HepG2 (cell line): ENCODE results near the gene TTBK1. TPM values are rescaled to one million over a fixed set of nuclear protein-coding genes. Genes with fewer than 3 reads are reported as not detected.

Experiments
- ATAC-seq: fragments of 200-7000 bp; cut with Tn5 transposase; 3 replicates; pipeline ENCODE4 v1.9.1; 2020; ENCODE audit warnings: mild to moderate bottlenecking, moderate library complexity
- BruUV-seq: library from RNA; stranded (reverse); fragments of 400-500 nt; replicated peaks from 2 replicates; lab custom pipeline; 2021; lab: Mats Ljungman, UMichigan
- CTCF ChIA-PET: fragments of 300-600 bp; formaldehyde crosslinking; extraction: SDS; loops from one replicate; lab custom pipeline; 2021; ENCODE audit warnings: low total read pairs, inconsistent platforms, low intra/inter-chr PET ratio; lab: Yijun Ruan, JAX
- POLR2A ChIA-PET: fragments of 350-600 bp; sonication (Branson Sonifier 250); formaldehyde crosslinking; loops from one replicate; lab custom pipeline; 2020; ENCODE audit warnings: antibody characterized with exemption, inconsistent platforms; lab: Yijun Ruan, JAX
- DNase-seq: peaks from one replicate; pipeline ENCODE4 v3.0.0-alpha.2; 2015; ENCODE audit warnings: low spot score
- FAIRE-seq: peaks from 3 replicates; lab custom pipeline; 2011; peaks lifted over from hg19 to GRCh38; lab: Jason Lieb, UNC
- H2AFZ ChIP-seq: one replicate; pipeline ENCODE4 v1.6.1; 2011; ENCODE audit warnings: low read length, inconsistent platforms
- H3K27ac ChIP-seq: fragments of 300-600 bp; 3 replicates; pipeline ENCODE4 v1.8.0; 2011; ENCODE audit warnings: mixed run types, mild to moderate bottlenecking, mixed read lengths, low read length, inconsistent platforms; ENCODE audit not compliant: insufficient read depth; ENCODE audit errors: extremely low read length
- H3K27me3 ChIP-seq, 2 experiments: fragments of 200-600 bp in 1 of 2; 2 replicates in 1 of 2; 3 replicates in 1 of 2; pipeline versions ENCODE4 v1.6.0 to v1.8.0; 2011; ENCODE audit warnings: low read length in 2 of 2, mild to moderate bottlenecking in 2 of 2, moderate library complexity in 2 of 2, inconsistent platforms in 1 of 2; ENCODE audit not compliant: insufficient read depth in 2 of 2, control insufficient read depth in 1 of 2
- H3K36me3 ChIP-seq, 2 experiments: fragments of 200-600 bp in 1 of 2; replicated peaks in 1 of 2; 2 replicates in 1 of 2; 3 replicates in 1 of 2; pipeline versions ENCODE4 v1.5.1 to v1.8.0; 2011; ENCODE audit warnings: low read length in 2 of 2, inconsistent platforms in 1 of 2; ENCODE audit not compliant: insufficient read depth in 2 of 2, control insufficient read depth in 1 of 2
- H3K4me1 ChIP-seq: 2 replicates; pipeline ENCODE4 v1.5.1; 2012; ENCODE audit warnings: low read length, inconsistent platforms; ENCODE audit not compliant: insufficient read depth
- H3K4me2 ChIP-seq: 2 replicates; pipeline ENCODE4 v1.6.0; 2011; ENCODE audit warnings: low read depth, low read length, inconsistent platforms
- H3K4me3 ChIP-seq, 3 experiments: fragments of 200-600 bp in 1 of 3; sonication (generic), shearing (Covaris generic) in 1 of 3; replicated peaks in 1 of 3; 2 replicates each; pipeline ENCODE4 v1.5.1; 2011 to 2016; ENCODE audit warnings: low read length in 3 of 3, inconsistent platforms in 2 of 3, low read depth in 2 of 3, mild to moderate bottlenecking in 2 of 3, control low read depth in 1 of 3, mixed read lengths in 1 of 3; ENCODE audit not compliant: insufficient read depth in 1 of 3
- H3K79me2 ChIP-seq: one replicate; pipeline ENCODE4 v1.6.1; 2011; ENCODE audit warnings: low read length, inconsistent platforms; ENCODE audit not compliant: insufficient read depth
- H3K9ac ChIP-seq: 2 replicates; pipeline ENCODE4 v1.6.0; 2011; ENCODE audit warnings: mild to moderate bottlenecking, low read depth, low read length, inconsistent platforms; ENCODE audit not compliant: insufficient read depth
- H3K9me3 ChIP-seq: 2 replicates; pipeline ENCODE4 v1.5.1; 2012; ENCODE audit warnings: mild to moderate bottlenecking, low read length
- H4K20me1 ChIP-seq: 2 replicates; pipeline ENCODE4 v1.6.0; 2011; ENCODE audit warnings: inconsistent platforms, mild to moderate bottlenecking, low read length, moderate library complexity; ENCODE audit not compliant: insufficient read depth
- BRD4 ChIP-seq: sonication (generic); formaldehyde crosslinking; IDR thresholded peaks from 2 replicates; pipeline ENCODE4 v1.4.0; 2020; ENCODE audit warnings: missing genetic modification reagents
- BRF2 ChIP-seq: sonication (generic); formaldehyde crosslinking; IDR thresholded peaks from 2 replicates; pipeline ENCODE4 v1.8.1; 2022; ENCODE audit warnings: mild to moderate bottlenecking, missing genetic modification reagents
- CERS6 ChIP-seq: sonication (generic); formaldehyde crosslinking; IDR thresholded peaks from 2 replicates; pipeline ENCODE4 v1.5.0; 2020; ENCODE audit warnings: missing genetic modification reagents
- GFI1 ChIP-seq: sonication (generic); formaldehyde crosslinking; IDR thresholded peaks from 2 replicates; pipeline ENCODE4 v1.5.0; 2020; ENCODE audit warnings: missing genetic modification reagents, mild to moderate bottlenecking, borderline replicate concordance
- KDM5B ChIP-seq: sonication (generic); formaldehyde crosslinking; IDR thresholded peaks from 2 replicates; pipeline ENCODE4 v1.4.0; 2020; ENCODE audit warnings: missing genetic modification reagents, mild to moderate bottlenecking, borderline replicate concordance
- PBX3 ChIP-seq: sonication (generic); formaldehyde crosslinking; IDR thresholded peaks from 2 replicates; pipeline ENCODE4 v1.8.1; 2023; ENCODE audit warnings: missing genetic modification reagents, inconsistent platforms, borderline replicate concordance
- REXO4 ChIP-seq: sonication (generic); formaldehyde crosslinking; IDR thresholded peaks from 2 replicates; pipeline ENCODE4 v1.8.0; 2022; ENCODE audit warnings: missing genetic modification reagents, mild to moderate bottlenecking, borderline replicate concordance
- RFX1 ChIP-seq: fragments of 450-650 bp; IDR thresholded peaks from 2 replicates; pipeline ENCODE4 v1.6.1; 2017
- SALL1 ChIP-seq: sonication (generic); formaldehyde crosslinking; IDR thresholded peaks from 2 replicates; pipeline ENCODE4 v1.8.0; 2022; ENCODE audit warnings: mild to moderate bottlenecking, missing genetic modification reagents
- SP140L ChIP-seq: sonication (generic); formaldehyde crosslinking; IDR thresholded peaks from 2 replicates; pipeline ENCODE4 v1.4.0; 2020; ENCODE audit warnings: missing genetic modification reagents, borderline replicate concordance
- YEATS4 ChIP-seq: sonication (generic); formaldehyde crosslinking; IDR thresholded peaks from 2 replicates; pipeline ENCODE4 v1.4.0; 2020; ENCODE audit warnings: missing genetic modification reagents, borderline replicate concordance
- ZNF326 ChIP-seq: sonication (generic); formaldehyde crosslinking; IDR thresholded peaks from 2 replicates; pipeline ENCODE4 v1.4.0; 2020; ENCODE audit warnings: missing genetic modification reagents, borderline replicate concordance
- ZNF557 ChIP-seq: sonication (generic); formaldehyde crosslinking; IDR thresholded peaks from 2 replicates; pipeline ENCODE4 v1.4.0; 2020; ENCODE audit warnings: missing genetic modification reagents
- ZNF841 ChIP-seq: sonication (generic); formaldehyde crosslinking; IDR thresholded peaks from 2 replicates; pipeline ENCODE4 v1.8.1; 2023; ENCODE audit warnings: missing genetic modification reagents, borderline replicate concordance
- ZSCAN31 ChIP-seq: sonication (generic); formaldehyde crosslinking; IDR thresholded peaks from 2 replicates; pipeline ENCODE4 v1.5.0; 2020; ENCODE audit warnings: low read depth, mild to moderate bottlenecking, missing genetic modification reagents
- WGBS: methylation state at CpG from one replicate; pipeline ENCODE4 v1.1.6; 2017; ENCODE audit warnings: low lambda C conversion rate; 5-methylcytosine and 5-hydroxymethylcytosine counted together
- in situ Hi-C: cut with HindIII; loops from 2 replicates; pipeline ENCODE4 v1.10.0; 2017; ENCODE audit warnings: low pct_unique_long_range_greater_than_20kb; ENCODE audit not compliant: extremely low pct_ligation_motif_present
- intact Hi-C: fragments of 100-400 bp; cut with micrococcal nuclease; formaldehyde crosslinking; loops from one replicate; pipeline ENCODE4 v1.10.0; 2022; ENCODE audit not compliant: unreplicated experiment
- polyA plus RNA-seq, 8 experiments: library from polyadenylated mRNA; depleted of rRNA in 3 of 8; stranded (reverse) in 7 of 8; unstranded in 1 of 8; fragments of >200 nt; fragmentation: Illumina TruSeq in 4 of 8; extraction: Trizol in 4 of 8; gene quantifications; 2 replicates each; pipeline versions ENCODE4 v1.2.1 to v1.2.3, GENCODE V29; 2011 to 2016; ENCODE audit warnings: low read depth in 4 of 8, missing spikeins in 1 of 8, mixed read lengths in 1 of 8; ENCODE audit not compliant: insufficient read depth in 1 of 8
- total RNA-seq, 5 experiments: library from RNA; depleted of rRNA; stranded (reverse); fragments of >200 nt; fragmentation: Illumina TruSeq; extraction: Trizol; gene quantifications; 2 replicates each; pipeline ENCODE4 v1.2.3, GENCODE V29; 2016; ENCODE audit warnings: low read depth in 1 of 5
- TF ChIP-seq, protein P1 (sequence below): sonication (generic); formaldehyde crosslinking; IDR thresholded peaks from 2 replicates; pipeline ENCODE4 v1.5.1; 2020; ENCODE audit warnings: mild to moderate bottlenecking, missing genetic modification reagents, moderate library complexity

The TTBK1 gene
- total and polyA plus RNA-seq, 2 of the 13 experiments (the other 11 are each of a cell fraction or from before 2014, with no cell fraction given): 0.24 to 0.33 TPM

- TF ChIP-seq, protein P1, sequence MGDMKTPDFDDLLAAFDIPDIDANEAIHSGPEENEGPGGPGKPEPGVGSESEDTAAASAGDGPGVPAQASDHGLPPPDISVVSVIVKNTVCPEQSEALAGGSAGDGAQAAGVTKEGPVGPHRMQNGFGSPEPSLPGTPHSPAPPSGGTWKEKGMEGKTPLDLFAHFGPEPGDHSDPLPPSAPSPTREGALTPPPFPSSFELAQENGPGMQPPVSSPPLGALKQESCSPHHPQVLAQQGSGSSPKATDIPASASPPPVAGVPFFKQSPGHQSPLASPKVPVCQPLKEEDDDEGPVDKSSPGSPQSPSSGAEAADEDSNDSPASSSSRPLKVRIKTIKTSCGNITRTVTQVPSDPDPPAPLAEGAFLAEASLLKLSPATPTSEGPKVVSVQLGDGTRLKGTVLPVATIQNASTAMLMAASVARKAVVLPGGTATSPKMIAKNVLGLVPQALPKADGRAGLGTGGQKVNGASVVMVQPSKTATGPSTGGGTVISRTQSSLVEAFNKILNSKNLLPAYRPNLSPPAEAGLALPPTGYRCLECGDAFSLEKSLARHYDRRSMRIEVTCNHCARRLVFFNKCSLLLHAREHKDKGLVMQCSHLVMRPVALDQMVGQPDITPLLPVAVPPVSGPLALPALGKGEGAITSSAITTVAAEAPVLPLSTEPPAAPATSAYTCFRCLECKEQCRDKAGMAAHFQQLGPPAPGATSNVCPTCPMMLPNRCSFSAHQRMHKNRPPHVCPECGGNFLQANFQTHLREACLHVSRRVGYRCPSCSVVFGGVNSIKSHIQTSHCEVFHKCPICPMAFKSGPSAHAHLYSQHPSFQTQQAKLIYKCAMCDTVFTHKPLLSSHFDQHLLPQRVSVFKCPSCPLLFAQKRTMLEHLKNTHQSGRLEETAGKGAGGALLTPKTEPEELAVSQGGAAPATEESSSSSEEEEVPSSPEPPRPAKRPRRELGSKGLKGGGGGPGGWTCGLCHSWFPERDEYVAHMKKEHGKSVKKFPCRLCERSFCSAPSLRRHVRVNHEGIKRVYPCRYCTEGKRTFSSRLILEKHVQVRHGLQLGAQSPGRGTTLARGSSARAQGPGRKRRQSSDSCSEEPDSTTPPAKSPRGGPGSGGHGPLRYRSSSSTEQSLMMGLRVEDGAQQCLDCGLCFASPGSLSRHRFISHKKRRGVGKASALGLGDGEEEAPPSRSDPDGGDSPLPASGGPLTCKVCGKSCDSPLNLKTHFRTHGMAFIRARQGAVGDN (CRISPR knock-in tag): peak; percentile 57
- no peak for TF ChIP-seq BRD4
These were observed at the start of gene TTBK1 (continued) for GRCh38 chr6:43242908-43243663.

DNA sequence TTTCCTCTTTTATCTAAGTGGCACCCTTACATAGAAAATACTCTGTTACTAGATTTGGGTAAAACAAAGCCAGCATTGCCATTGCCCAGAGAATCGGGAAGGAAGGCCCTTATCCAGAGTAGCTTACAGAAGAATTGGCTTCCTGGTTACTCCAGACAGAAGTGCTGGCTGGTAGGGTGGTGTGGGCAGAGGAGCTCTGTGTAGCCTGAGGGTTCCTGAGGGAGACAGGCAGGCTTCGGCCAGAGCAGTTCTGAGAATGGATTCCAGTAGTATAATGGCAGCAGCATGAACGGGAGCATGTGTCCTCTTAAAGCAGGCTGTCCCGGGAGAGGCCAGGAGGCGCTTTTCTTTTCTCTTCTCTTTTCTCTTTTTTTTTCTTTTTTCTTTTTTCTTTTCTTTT, 49.4 kb upstream of the TTBK1 start:
- no peak for FAIRE-seq
- Histone ChIP-seq H3K27me3 (no peaks in the 10 kb centered on the region), H3K4me1 (peaks cover 21% of the 10 kb centered on the region), H3K79me2 (no peaks in the 10 kb centered on the region), H3K36me3 (peaks cover 0 to 7% of the 10 kb centered on the region in 2 experiments; a peak in 2 of 5 replicates), H2AFZ (no peak overlapping the region), H3K9me3 (no peaks in the 10 kb centered on the region), H3K4me2 (no peak overlapping the region), H3K4me3 (no peak overlapping the region), H3K9ac (no peak overlapping the region), H4K20me1 (no peaks in the 10 kb centered on the region), H3K27ac (no peak overlapping the region)
- in situ Hi-C loops (no loop called here), intact Hi-C loops (loop anchor here (5.0 kb wide), 1 partner anchor 688 kb away; no protein-coding TSS in a partner anchor)
- WGBS: 89% methylated on average over 5 of the region's 5 CpGs
- no peak for DNase-seq
- ChIA-PET CTCF (no interaction called here), POLR2A (no interaction called here)
- no TSS peak for BruUV-seq
- no peak for ATAC-seq
- no peak for TF ChIP-seq GFI1 (CRISPR knock-in tag)
- no peak for TF ChIP-seq ZNF841
- TF ChIP-seq RFX1: no peak
- no peak for TF ChIP-seq SALL1 (CRISPR knock-in tag)
- TF ChIP-seq SP140L (CRISPR knock-in tag): no peak
- no peak for TF ChIP-seq ZNF326 (CRISPR knock-in tag)
- no peak for TF ChIP-seq ZNF557 (CRISPR knock-in tag)
- no peak for TF ChIP-seq REXO4 (CRISPR knock-in tag)
- no peak for TF ChIP-seq PBX3
- no peak for TF ChIP-seq BRF2 (CRISPR knock-in tag)
- TF ChIP-seq KDM5B (CRISPR knock-in tag): no peak
- no peak for TF ChIP-seq ZSCAN31 (CRISPR knock-in tag)
- TF ChIP-seq YEATS4 (CRISPR knock-in tag): no peak
- TF ChIP-seq CERS6 (CRISPR knock-in tag): no peak
